Prostate gland (tissue), 1 donor: ENCODE results near the gene PADI6.

Source experiments
- POLR2A ChIP-seq: fragments of 450-650 bp; IDR thresholded peaks from one replicate; pipeline ENCODE4 v1.6.1; 2016; ENCODE audit warnings: antibody characterized with exemption, mild to moderate bottlenecking
- POLR2AphosphoS5 ChIP-seq: sonication (generic); formaldehyde crosslinking; IDR thresholded peaks from one replicate; pipeline ENCODE4 v1.6.1; 2017; ENCODE audit warnings: antibody characterized with exemption

- TF ChIP-seq POLR2A (no peak), POLR2AphosphoS5 (no peak)
Measured at GRCh38 chr1:17397910-17398695, 26.1 kb downstream of the PADI6 start.
